ENCODE data around the gene MIDN.

GRCh38 chr19:1240925-1241324, 7.5 kb upstream of the MIDN start:
- TF ChIP-seq CTCF (IDR thresholded peaks at IDR 0.05) (no peak), POLR2A (IDR thresholded peaks at IDR 0.05) (no peak)

All from breast epithelium (tissue), 3 donors.